ENCODE data around the gene PCDHB5. TPM values are rescaled to one million over a fixed set of nuclear protein-coding genes. Genes with fewer than 3 reads are reported as not detected.
"Not testable (repeated sequence)": the region's sequence is repeated elsewhere in the genome, so short reads cannot be mapped to it uniquely, and the experiment has no call there.

Gene PCDHB5
- total and polyA plus RNA-seq, 8 donors = 2.5 to 13.9 (median 11.0) TPM

- intact Hi-C loops (cut with DNase I) = no loop called here
- H3K4me1 ChIP-seq = no peaks in the 10 kb centered on the region
- H3K36me3 ChIP-seq = no peaks in the 10 kb centered on the region
- ATAC-seq = peak; percentile 41
- H3K27ac ChIP-seq = no peak within 1 kb of the TSS
- DNase-seq = peak in 1 of 4 donors; percentile 31
- peaks cover 0 to 45% of the 10 kb centered on the region in 2 donors for H3K27me3 ChIP-seq
- TF ChIP-seq CTCF (IDR thresholded peaks at IDR 0.05) = no peak
- H3K9me3 ChIP-seq = peaks cover 0 to 47% of the 10 kb centered on the region in 2 donors
- H3K4me3 ChIP-seq = peak within 1 kb of the TSS in 1 of 2 donors; percentile 8
Measured at GRCh38 chr5:141100243-141100805, 34.7 kb upstream of the PCDHB5 start, which contains the start of gene PCDHB3. Gene PCDHB3 (plus strand): TSS chr5:141100473. CDS start chr5:141100650, 177 bp downstream.

DNA sequence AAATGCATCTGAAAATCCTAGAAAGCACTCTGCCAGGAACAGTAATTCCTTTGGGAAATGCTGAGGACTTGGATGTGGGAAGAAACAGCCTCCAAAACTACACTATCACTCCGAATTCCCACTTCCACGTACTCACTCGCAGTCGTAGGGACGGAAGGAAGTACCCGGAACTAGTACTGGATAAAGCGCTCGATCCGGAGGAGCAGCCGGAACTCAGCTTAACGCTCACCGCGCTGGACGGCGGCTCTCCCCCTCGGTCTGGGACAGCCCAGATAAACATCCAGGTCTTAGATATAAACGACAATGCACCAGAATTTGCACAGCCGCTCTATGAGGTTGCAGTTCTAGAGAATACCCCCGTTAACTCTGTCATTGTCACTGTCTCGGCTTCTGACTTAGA lies 33.9 kb upstream of the PCDHB5 start:
- no peak for DNase-seq
- Histone ChIP-seq H3K27me3 (peaks cover 0 to 40% of the 10 kb centered on the region in 2 donors), H3K9me3 (peaks cover 0 to 41% of the 10 kb centered on the region in 2 donors), H3K4me3 (peak overlapping the region in 1 of 2 donors; percentile 8), H3K36me3 (no peaks in the 10 kb centered on the region), H3K4me1 (no peaks in the 10 kb centered on the region), H3K27ac (no peak overlapping the region)
- no peak for ATAC-seq
- intact Hi-C loops (cut with DNase I) = no loop called here
- no peak for TF ChIP-seq CTCF (IDR thresholded peaks at IDR 0.05)

DNA sequence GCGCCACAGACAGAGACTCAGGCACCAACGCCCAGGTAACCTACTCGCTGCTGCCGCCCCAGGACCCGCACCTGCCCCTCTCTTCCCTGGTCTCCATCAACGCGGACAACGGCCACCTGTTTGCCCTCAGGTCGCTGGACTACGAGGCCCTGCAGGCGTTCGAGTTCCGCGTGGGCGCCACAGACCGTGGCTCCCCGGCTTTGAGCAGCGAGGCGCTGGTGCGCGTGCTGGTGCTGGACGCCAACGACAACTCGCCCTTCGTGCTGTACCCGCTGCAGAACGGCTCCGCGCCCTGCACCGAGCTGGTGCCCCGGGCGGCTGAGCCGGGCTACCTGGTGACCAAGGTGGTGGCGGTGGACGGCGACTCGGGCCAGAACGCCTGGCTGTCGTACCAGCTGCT lies 32.9 kb upstream of the PCDHB5 start:
- ATAC-seq = not testable (repeated sequence)

GRCh38 chr5:141102471-141102870 lies 32.5 kb upstream of the PCDHB5 start:
- ATAC-seq; H3K27ac ChIP-seq; H3K4me1 ChIP-seq; H3K36me3 ChIP-seq; intact Hi-C loops (cut with DNase I); H3K4me3 ChIP-seq: not testable (repeated sequence)
- Histone ChIP-seq H3K27me3 (peaks cover 0 to 33% of the 10 kb centered on the region in 2 donors), H3K9me3 (peaks cover 0 to 38% of the 10 kb centered on the region in 2 donors)
- DNase-seq = peak in 1 of 4 donors; percentile 73

More for the DNA sequence above, 32.9 kb upstream of the PCDHB5 start:
- Histone ChIP-seq H3K9me3 (peaks cover 0 to 38% of the 10 kb centered on the region in 2 donors), H3K27me3 (peaks cover 0 to 37% of the 10 kb centered on the region in 2 donors)
- H3K4me3 ChIP-seq; intact Hi-C loops (cut with DNase I); H3K27ac ChIP-seq; H3K36me3 ChIP-seq; H3K4me1 ChIP-seq: not testable (repeated sequence)
- peak in 1 of 4 donors; percentile 31 for DNase-seq

DNA sequence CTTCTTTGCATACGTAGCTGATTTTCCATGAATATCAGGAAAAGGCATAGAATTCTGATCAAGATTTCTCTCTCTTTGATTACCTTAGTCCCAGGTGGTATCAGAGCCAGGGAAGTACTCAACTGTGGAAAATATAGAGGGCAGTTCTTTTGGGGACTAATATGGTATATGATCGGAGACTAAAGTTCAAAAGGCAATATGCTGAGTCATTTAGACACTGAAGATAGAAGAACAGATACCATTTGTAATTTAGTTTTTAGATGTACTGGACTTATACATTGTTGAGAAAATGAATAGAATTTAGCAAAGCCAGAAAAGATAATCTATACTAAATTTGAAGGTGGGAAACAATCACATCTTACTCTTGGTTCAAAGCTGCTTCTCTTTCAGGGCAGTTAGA lies 29.7 kb upstream of the PCDHB5 start:
- Histone ChIP-seq H3K9me3 (peaks cover 0 to 54% of the 10 kb centered on the region in 2 donors), H3K4me3 (no peak overlapping the region), H3K27ac (no peak overlapping the region), H3K36me3 (no peaks in the 10 kb centered on the region), H3K27me3 (peaks cover 0 to 17% of the 10 kb centered on the region in 2 donors), H3K4me1 (no peaks in the 10 kb centered on the region)
- no peak for TF ChIP-seq CTCF (IDR thresholded peaks at IDR 0.05)
- ATAC-seq = no peak
- intact Hi-C loops (cut with DNase I) = no loop called here
- no peak for DNase-seq

- DNase-seq (no peak), ATAC-seq (no peak)
- H3K4me1 ChIP-seq = no peaks in the 10 kb centered on the region
- peaks cover 0 to 37% of the 10 kb centered on the region in 2 donors for H3K27me3 ChIP-seq
- no peak overlapping the region for H3K27ac ChIP-seq
- peaks cover 0 to 59% of the 10 kb centered on the region in 2 donors for H3K9me3 ChIP-seq
- no peak overlapping the region for H3K4me3 ChIP-seq
- intact Hi-C loops (cut with DNase I) = no loop called here
- no peak for TF ChIP-seq CTCF (IDR thresholded peaks at IDR 0.05)
- no peaks in the 10 kb centered on the region for H3K36me3 ChIP-seq
Measured at GRCh38 chr5:141119250-141119649, 15.8 kb upstream of the PCDHB5 start.

Measured in left lung (tissue), 10 donors.